ENCODE results near the gene MANEAL.

MANEAL gene

DNA sequence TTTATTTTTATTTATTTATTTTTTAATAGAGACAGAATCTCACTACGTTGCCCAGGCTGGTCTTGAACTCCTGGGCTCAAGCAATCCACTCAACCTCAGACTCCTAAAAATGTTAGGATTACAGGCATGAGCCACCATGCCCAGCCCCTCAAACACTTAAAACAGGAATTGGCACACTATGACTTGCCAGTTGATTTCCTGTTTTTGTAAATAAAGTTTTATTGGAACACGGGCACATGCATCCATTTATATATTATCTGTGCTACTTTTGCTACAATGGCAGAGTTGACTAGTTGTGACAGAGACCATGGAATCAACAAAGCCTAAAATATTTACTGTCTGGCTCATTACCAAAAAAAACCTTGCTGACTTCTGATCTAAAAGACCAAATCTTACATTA is 30.4 kb downstream of the MANEAL start:
- Histone ChIP-seq H3K4me1 (ENCODE audit: control insufficient read depth, insufficient read depth, low read length) (no peaks in the 10 kb centered on the region), H3K9me3 (ENCODE audit: control insufficient read depth, insufficient read depth, low read depth, low read length) (no peaks in the 10 kb centered on the region), H3K4me3 (ENCODE audit: low read depth, low read length) (no peak overlapping the region), H3K36me3 (ENCODE audit: control insufficient read depth in 2 of 2, insufficient read depth in 1 of 2, low read length in 2 of 2) (peaks cover 25 to 84% of the 10 kb centered on the region in 2 experiments), H3K27ac (ENCODE audit: extremely low read depth, low read depth, low read length) (no peak overlapping the region)
- CTCF ChIA-PET = no interaction called here
- POLR2A ChIA-PET = no interaction called here
- TF ChIP-seq ZNF140 (tag by site-specific recombination; IDR thresholded peaks at IDR 0.05) = no peak

DNA sequence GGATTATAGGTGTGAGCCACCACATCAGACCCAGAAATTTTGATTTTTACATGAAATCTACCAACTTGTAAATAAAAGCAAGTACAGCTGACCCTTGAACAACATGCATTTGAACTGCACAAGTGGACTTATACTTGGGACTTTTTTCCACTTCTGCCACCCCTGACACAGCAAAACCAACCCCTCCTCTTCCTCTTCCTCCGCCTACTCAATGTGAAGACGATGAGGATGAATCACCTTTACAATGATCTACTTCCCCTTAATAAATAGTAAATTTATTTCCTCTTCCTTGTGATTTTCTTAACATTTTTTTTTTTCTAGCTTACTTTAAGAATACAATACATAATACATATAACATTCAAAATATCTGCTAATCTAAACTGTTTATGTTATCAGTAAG is 31.9 kb downstream of the MANEAL start:
- H3K4me1 ChIP-seq (ENCODE audit: control insufficient read depth, insufficient read depth, low read length) = no peaks in the 10 kb centered on the region
- POLR2A ChIA-PET = no interaction called here
- peaks cover 28 to 80% of the 10 kb centered on the region in 2 experiments for H3K36me3 ChIP-seq (ENCODE audit: control insufficient read depth in 2 of 2, insufficient read depth in 1 of 2, low read length in 2 of 2)
- no peaks in the 10 kb centered on the region for H3K9me3 ChIP-seq (ENCODE audit: control insufficient read depth, insufficient read depth, low read depth, low read length)
- CTCF ChIA-PET = interaction anchor here (0.6 to 0.7 kb wide), 3 partner anchors 9 to 34 kb away, joined by 3 read pairs; partner anchors contain the start of gene MTF1
- no peak for TF ChIP-seq ZNF140 (tag by site-specific recombination; IDR thresholded peaks at IDR 0.05)
- TF ChIP-seq ZNF76 (tag by site-specific recombination; IDR thresholded peaks at IDR 0.05; ENCODE audit: borderline replicate concordance, low read depth) = no peak
- TF ChIP-seq, protein P1, sequence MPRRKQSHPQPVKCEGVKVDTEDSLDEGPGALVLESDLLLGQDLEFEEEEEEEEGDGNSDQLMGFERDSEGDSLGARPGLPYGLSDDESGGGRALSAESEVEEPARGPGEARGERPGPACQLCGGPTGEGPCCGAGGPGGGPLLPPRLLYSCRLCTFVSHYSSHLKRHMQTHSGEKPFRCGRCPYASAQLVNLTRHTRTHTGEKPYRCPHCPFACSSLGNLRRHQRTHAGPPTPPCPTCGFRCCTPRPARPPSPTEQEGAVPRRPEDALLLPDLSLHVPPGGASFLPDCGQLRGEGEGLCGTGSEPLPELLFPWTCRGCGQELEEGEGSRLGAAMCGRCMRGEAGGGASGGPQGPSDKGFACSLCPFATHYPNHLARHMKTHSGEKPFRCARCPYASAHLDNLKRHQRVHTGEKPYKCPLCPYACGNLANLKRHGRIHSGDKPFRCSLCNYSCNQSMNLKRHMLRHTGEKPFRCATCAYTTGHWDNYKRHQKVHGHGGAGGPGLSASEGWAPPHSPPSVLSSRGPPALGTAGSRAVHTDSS (tag by site-specific recombination; IDR thresholded peaks at IDR 0.05) = 0 out of 2 replicates have a peak, but pooled peaks have one; percentile 28
- no peak overlapping the region for H3K4me3 ChIP-seq (ENCODE audit: low read depth, low read length)
- no peak overlapping the region for H3K27ac ChIP-seq (ENCODE audit: extremely low read depth, low read depth, low read length)

DNA sequence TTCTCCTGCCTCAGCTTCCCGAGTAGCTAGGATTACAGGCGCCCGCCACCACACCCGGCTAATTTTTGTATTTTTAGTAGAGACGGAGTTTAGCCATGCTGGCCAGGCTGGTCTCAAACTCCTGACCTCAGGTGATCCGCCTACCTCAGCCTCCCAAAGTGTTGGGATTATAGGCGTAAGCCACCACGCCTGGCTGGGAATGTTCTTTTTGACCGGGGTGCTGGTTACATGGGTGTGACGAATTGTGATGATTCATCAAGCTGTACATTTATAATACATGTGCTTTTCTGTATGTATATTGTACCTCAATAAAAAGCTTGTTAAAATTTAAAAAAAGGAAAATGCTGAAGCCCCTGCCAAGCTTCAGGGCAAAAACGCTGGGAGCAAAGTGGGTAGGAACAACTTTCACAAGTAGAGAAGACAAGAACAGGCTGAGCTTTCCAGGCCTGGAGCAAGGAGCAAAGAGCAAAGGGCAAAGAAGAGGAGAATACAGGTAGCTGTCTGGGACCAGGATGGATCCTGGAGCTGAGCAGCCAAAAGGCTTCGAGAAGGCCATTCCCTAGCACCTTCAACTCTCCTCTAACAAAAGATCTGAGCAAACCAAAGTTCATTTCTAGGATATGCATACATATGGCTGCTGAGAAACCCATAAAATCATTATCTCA is 34.9 kb downstream of the MANEAL start:
- CTCF ChIA-PET = interaction anchor here (0.7 to 1.2 kb wide), 2 partner anchors 34 to 233 kb away, joined by 3 read pairs; partner anchors contain the start of gene GNL2
- no peaks in the 10 kb centered on the region for H3K4me1 ChIP-seq (ENCODE audit: control insufficient read depth, insufficient read depth, low read length)
- TF ChIP-seq ZNF391 (tag by site-specific recombination; IDR thresholded peaks at IDR 0.05; ENCODE audit: borderline replicate concordance, low read depth) = no peak
- TF ChIP-seq, protein P2, sequence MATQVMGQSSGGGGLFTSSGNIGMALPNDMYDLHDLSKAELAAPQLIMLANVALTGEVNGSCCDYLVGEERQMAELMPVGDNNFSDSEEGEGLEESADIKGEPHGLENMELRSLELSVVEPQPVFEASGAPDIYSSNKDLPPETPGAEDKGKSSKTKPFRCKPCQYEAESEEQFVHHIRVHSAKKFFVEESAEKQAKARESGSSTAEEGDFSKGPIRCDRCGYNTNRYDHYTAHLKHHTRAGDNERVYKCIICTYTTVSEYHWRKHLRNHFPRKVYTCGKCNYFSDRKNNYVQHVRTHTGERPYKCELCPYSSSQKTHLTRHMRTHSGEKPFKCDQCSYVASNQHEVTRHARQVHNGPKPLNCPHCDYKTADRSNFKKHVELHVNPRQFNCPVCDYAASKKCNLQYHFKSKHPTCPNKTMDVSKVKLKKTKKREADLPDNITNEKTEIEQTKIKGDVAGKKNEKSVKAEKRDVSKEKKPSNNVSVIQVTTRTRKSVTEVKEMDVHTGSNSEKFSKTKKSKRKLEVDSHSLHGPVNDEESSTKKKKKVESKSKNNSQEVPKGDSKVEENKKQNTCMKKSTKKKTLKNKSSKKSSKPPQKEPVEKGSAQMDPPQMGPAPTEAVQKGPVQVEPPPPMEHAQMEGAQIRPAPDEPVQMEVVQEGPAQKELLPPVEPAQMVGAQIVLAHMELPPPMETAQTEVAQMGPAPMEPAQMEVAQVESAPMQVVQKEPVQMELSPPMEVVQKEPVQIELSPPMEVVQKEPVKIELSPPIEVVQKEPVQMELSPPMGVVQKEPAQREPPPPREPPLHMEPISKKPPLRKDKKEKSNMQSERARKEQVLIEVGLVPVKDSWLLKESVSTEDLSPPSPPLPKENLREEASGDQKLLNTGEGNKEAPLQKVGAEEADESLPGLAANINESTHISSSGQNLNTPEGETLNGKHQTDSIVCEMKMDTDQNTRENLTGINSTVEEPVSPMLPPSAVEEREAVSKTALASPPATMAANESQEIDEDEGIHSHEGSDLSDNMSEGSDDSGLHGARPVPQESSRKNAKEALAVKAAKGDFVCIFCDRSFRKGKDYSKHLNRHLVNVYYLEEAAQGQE (tag by site-specific recombination; IDR thresholded peaks at IDR 0.05) = no peak
- TF ChIP-seq ZNF555 (tag by site-specific recombination; conservative IDR thresholded peaks at IDR 0.05) = no peak
- TF ChIP-seq GLI2 (tag by site-specific recombination; IDR thresholded peaks at IDR 0.05; ENCODE audit: borderline replicate concordance, low read depth) = no peak
- TF ChIP-seq ZNF19 (tag by site-specific recombination; IDR thresholded peaks at IDR 0.05; ENCODE audit: low read depth) = no peak
- TF ChIP-seq ZNF114 (tag by site-specific recombination; IDR thresholded peaks at IDR 0.05) = no peak
- TF ChIP-seq ZNF660 (tag by site-specific recombination; IDR thresholded peaks at IDR 0.05) = no peak
- TF ChIP-seq GLIS2 (tag by site-specific recombination; IDR thresholded peaks at IDR 0.05) = no peak
- no peak for TF ChIP-seq ZNF530 (tag by site-specific recombination; IDR thresholded peaks at IDR 0.05; ENCODE audit: low read depth)
- TF ChIP-seq, protein P3, sequence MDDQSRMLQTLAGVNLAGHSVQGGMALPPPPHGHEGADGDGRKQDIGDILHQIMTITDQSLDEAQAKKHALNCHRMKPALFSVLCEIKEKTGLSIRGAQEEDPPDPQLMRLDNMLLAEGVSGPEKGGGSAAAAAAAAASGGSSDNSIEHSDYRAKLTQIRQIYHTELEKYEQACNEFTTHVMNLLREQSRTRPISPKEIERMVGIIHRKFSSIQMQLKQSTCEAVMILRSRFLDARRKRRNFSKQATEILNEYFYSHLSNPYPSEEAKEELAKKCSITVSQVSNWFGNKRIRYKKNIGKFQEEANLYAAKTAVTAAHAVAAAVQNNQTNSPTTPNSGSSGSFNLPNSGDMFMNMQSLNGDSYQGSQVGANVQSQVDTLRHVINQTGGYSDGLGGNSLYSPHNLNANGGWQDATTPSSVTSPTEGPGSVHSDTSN (CRISPR knock-in tag; IDR thresholded peaks at IDR 0.05) = no peak
- TF ChIP-seq WT1 (tag by site-specific recombination; IDR thresholded peaks at IDR 0.05) = no peak
- TF ChIP-seq ZNF175 (tag by site-specific recombination; IDR thresholded peaks at IDR 0.05) = no peak
- no peak for TF ChIP-seq ZNF560 (tag by site-specific recombination; IDR thresholded peaks at IDR 0.05; ENCODE audit: borderline replicate concordance)
- TF ChIP-seq, protein P4, sequence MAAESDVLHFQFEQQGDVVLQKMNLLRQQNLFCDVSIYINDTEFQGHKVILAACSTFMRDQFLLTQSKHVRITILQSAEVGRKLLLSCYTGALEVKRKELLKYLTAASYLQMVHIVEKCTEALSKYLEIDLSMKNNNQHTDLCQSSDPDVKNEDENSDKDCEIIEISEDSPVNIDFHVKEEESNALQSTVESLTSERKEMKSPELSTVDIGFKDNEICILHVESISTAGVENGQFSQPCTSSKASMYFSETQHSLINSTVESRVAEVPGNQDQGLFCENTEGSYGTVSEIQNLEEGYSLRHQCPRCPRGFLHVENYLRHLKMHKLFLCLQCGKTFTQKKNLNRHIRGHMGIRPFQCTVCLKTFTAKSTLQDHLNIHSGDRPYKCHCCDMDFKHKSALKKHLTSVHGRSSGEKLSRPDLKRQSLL (tag by site-specific recombination; IDR thresholded peaks at IDR 0.05) = no peak
- H3K27ac ChIP-seq (ENCODE audit: extremely low read depth, low read depth, low read length) = no peak overlapping the region
- H3K36me3 ChIP-seq (ENCODE audit: control insufficient read depth in 2 of 2, insufficient read depth in 1 of 2, low read length in 2 of 2) = peaks cover 37 to 80% of the 10 kb centered on the region in 2 experiments
- POLR2A ChIA-PET = no interaction called here
- no peaks in the 10 kb centered on the region for H3K9me3 ChIP-seq (ENCODE audit: control insufficient read depth, insufficient read depth, low read depth, low read length)
- H3K4me3 ChIP-seq (ENCODE audit: low read depth, low read length) = no peak overlapping the region
